ENCODE results near the gene GNMT.

Gene GNMT

DNA sequence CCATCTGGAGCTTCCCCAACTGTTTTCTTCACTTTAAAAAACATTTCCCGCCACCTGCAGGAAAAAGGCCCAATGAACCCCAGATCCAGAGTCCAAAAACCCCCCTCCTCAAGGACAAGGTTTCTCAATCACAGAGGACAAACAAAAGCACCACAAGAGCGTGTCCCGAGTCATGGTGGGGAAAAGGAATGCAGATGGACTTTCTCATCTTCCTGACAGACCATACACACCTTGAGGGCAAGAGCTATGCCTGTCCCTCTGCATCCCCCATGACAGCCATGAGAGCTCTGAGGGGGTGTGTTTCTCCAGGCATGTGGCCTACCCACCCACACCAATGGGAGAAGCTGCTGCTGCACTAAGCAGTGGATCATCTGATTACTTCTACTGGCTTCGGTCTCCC lies 9.4 kb downstream of the GNMT start:
- H3K9me2 ChIP-seq (replicated peaks; ENCODE audit: control insufficient read depth, low read length) = no peaks in the 10 kb centered on the region
- no peak overlapping the region for H3K4me3 ChIP-seq (ENCODE audit: low read length)
- peaks cover 12% of the 10 kb centered on the region for H3K79me2 ChIP-seq (ENCODE audit: control insufficient read depth, low read length)
- H3K36me3 ChIP-seq (ENCODE audit: control insufficient read depth, low read length) = peaks cover 55% of the 10 kb centered on the region
- H3F3A ChIP-seq (ENCODE audit: control insufficient read depth, insufficient read depth) = 0 out of 2 replicates have a peak, but pooled peaks cover 2% of the 10 kb centered on the region
- H4K20me1 ChIP-seq (ENCODE audit: control insufficient read depth, insufficient read depth, low read depth, low read length) = peaks cover under 1% of the 10 kb centered on the region; the same call in 1 of the 2 replicates
- no peaks in the 10 kb centered on the region for H3K27me3 ChIP-seq (ENCODE audit: control insufficient read depth, low read length)
- no peak for TF ChIP-seq EZH2phosphoT487 (IDR thresholded peaks at IDR 0.05; ENCODE audit: borderline replicate concordance, low read length)
- TF ChIP-seq, protein P1, sequence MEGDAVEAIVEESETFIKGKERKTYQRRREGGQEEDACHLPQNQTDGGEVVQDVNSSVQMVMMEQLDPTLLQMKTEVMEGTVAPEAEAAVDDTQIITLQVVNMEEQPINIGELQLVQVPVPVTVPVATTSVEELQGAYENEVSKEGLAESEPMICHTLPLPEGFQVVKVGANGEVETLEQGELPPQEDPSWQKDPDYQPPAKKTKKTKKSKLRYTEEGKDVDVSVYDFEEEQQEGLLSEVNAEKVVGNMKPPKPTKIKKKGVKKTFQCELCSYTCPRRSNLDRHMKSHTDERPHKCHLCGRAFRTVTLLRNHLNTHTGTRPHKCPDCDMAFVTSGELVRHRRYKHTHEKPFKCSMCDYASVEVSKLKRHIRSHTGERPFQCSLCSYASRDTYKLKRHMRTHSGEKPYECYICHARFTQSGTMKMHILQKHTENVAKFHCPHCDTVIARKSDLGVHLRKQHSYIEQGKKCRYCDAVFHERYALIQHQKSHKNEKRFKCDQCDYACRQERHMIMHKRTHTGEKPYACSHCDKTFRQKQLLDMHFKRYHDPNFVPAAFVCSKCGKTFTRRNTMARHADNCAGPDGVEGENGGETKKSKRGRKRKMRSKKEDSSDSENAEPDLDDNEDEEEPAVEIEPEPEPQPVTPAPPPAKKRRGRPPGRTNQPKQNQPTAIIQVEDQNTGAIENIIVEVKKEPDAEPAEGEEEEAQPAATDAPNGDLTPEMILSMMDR (IDR thresholded peaks at IDR 0.05; ENCODE audit: low read depth, low read length, poor library complexity, severe bottlenecking) = no peak
- H3K4me1 ChIP-seq (ENCODE audit: control insufficient read depth, low read length) = no peaks in the 10 kb centered on the region; the same call in 1 of the 2 replicates
- no peak overlapping the region for H3K4me2 ChIP-seq (ENCODE audit: low read length)
- H3K9me3 ChIP-seq (ENCODE audit: control insufficient read depth, insufficient read depth, low read length) = no peaks in the 10 kb centered on the region
- H3K27ac ChIP-seq (ENCODE audit: low read depth, low read length) = no peak overlapping the region

DNA sequence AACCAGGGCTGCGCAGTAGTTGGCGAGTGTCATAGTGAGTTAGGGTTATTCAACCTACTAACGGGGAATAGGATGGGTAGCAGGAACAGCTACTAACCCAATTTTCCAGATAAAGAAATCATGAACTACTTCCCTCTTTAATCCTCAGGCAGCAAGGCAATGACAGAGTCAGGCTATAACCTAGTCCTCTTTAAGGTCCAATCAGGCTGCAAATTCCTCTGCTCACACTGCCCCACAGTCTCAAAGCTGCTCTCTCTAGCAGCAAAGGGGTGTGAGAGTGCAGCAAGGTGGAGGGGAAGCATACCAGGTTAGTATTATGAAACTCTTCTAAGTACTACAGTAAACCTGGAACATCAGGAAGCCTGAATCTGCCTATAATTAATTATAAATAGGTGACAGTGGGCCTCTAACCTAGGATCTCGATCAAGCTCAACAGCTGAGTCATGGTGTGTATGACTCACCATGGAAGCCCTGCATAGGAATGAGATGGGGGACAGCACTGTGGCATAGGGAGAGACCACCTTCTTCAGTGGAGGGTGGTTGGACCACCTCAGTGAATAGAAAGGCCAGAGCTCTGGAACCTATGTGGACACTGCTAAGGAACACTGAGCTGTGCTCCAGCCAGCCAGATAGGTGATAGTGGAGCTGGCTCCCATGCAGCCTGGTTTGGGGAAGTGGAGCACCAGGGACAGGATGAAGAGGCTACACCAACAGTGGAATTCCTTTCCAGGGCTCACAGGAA lies 10.5 kb downstream of the GNMT start:
- Histone ChIP-seq H3K27me3 (ENCODE audit: control insufficient read depth, low read length) (no peaks in the 10 kb centered on the region), H3K4me2 (ENCODE audit: low read length) (no peak overlapping the region), H3K36me3 (ENCODE audit: control insufficient read depth, low read length) (peaks cover 49% of the 10 kb centered on the region), H3K9me2 (replicated peaks; ENCODE audit: control insufficient read depth, low read length) (no peaks in the 10 kb centered on the region), H3K4me3 (ENCODE audit: low read length) (no peak overlapping the region), H3F3A (ENCODE audit: control insufficient read depth, insufficient read depth) (0 out of 2 replicates have a peak, but pooled peaks cover 5% of the 10 kb centered on the region), H3K79me2 (ENCODE audit: control insufficient read depth, low read length) (peaks cover 22% of the 10 kb centered on the region), H4K20me1 (ENCODE audit: control insufficient read depth, insufficient read depth, low read depth, low read length) (peaks cover 6% of the 10 kb centered on the region; the same call in 1 of the 2 replicates), H3K4me1 (ENCODE audit: control insufficient read depth, low read length) (no peaks in the 10 kb centered on the region; the same call in 1 of the 2 replicates), H3K9me3 (ENCODE audit: control insufficient read depth, insufficient read depth, low read length) (no peaks in the 10 kb centered on the region), H3K27ac (ENCODE audit: low read depth, low read length) (no peak overlapping the region)
- TF ChIP-seq, protein P1 (IDR thresholded peaks at IDR 0.05; ENCODE audit: low read depth, low read length, poor library complexity, severe bottlenecking) = no peak
- no peak for TF ChIP-seq EZH2phosphoT487 (IDR thresholded peaks at IDR 0.05; ENCODE audit: borderline replicate concordance, low read length)

DNA sequence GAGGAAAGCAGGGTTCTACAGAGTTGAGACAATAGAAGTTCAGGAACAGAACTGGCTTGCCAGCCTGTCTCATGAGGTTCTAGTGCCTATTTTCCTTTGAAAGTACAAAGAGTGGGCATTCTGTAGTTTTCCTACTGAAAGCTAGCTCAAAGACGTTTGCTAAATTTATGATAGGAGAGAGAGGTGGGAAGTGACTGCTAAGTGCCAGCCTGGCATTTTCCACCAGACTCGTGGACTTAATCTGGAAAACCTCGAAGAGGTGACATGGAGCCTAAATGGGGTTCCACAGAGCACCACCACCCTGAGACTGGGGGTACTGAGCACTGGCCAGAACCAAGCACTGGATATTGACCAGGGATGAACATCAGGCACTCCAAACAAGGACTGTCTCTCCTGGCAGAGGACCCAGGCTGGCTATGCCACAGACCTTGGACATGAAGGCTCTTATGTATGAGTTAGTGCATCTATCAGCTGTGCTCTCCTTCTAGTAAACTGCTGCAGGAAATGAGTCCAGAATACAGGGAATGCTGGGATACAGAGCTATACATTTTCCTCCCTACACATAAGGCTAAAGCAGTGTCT lies 11.3 kb downstream of the GNMT start:
- Histone ChIP-seq H3K79me2 (ENCODE audit: control insufficient read depth, low read length) (peaks cover 30% of the 10 kb centered on the region), H3K36me3 (ENCODE audit: control insufficient read depth, low read length) (peaks cover 51% of the 10 kb centered on the region)

More for the DNA sequence above, 11.3 kb downstream of the GNMT start:
- Histone ChIP-seq H3K4me1 (ENCODE audit: control insufficient read depth, low read length) (peaks cover 7% of the 10 kb centered on the region), H3K9me2 (replicated peaks; ENCODE audit: control insufficient read depth, low read length) (no peaks in the 10 kb centered on the region), H3K4me3 (ENCODE audit: low read length) (no peak overlapping the region), H3K9me3 (ENCODE audit: control insufficient read depth, insufficient read depth, low read length) (no peaks in the 10 kb centered on the region), H3F3A (ENCODE audit: control insufficient read depth, insufficient read depth) (0 out of 2 replicates have a peak, but pooled peaks cover 5% of the 10 kb centered on the region), H3K27ac (ENCODE audit: low read depth, low read length) (no peak overlapping the region), H3K27me3 (ENCODE audit: control insufficient read depth, low read length) (no peaks in the 10 kb centered on the region), H3K4me2 (ENCODE audit: low read length) (no peak overlapping the region), H4K20me1 (ENCODE audit: control insufficient read depth, insufficient read depth, low read depth, low read length) (peaks cover 6% of the 10 kb centered on the region; the same call in 1 of the 2 replicates)
- no peak for TF ChIP-seq EZH2phosphoT487 (IDR thresholded peaks at IDR 0.05; ENCODE audit: borderline replicate concordance, low read length)
- TF ChIP-seq, protein P1 (IDR thresholded peaks at IDR 0.05; ENCODE audit: low read depth, low read length, poor library complexity, severe bottlenecking) = no peak
